OCI-LY1 (cell line): Measurements from ENCODE around the gene ANTXR1.

Experiments used
- H2AFZ ChIP-seq: fragments of 200-600 bp; sonication (generic), shearing (Covaris generic); 2 replicates; pipeline ENCODE4 v1.6.0; 2014; ENCODE audit warnings: antibody characterized with exemption, mild to moderate bottlenecking, low read length
- H3F3A ChIP-seq: fragments of 200-600 bp; sonication (generic), shearing (Covaris generic); 2 replicates; pipeline ENCODE4 v1.6.0; 2014; ENCODE audit warnings: mild to moderate bottlenecking, antibody characterized with exemption, low read length, moderate library complexity; ENCODE audit not compliant: insufficient read depth
- H3K27ac ChIP-seq: fragments of 200-600 bp; sonication (generic); 2 replicates; pipeline ENCODE4 v1.5.1; 2014; ENCODE audit warnings: low read length, mixed run types, mild to moderate bottlenecking, low read depth; ENCODE audit not compliant: poor library complexity, severe bottlenecking
- H3K27me3 ChIP-seq: fragments of 200-600 bp; sonication (generic); 2 replicates; pipeline ENCODE4 v1.6.0; 2014; ENCODE audit warnings: antibody characterized with exemption, mild to moderate bottlenecking, low read length, moderate library complexity; ENCODE audit not compliant: insufficient read depth
- H3K36me3 ChIP-seq: fragments of 200-600 bp; sonication (generic); 2 replicates; pipeline ENCODE4 v1.6.1; 2014; ENCODE audit warnings: mild to moderate bottlenecking, antibody characterized with exemption, low read length, moderate library complexity, mixed read lengths; ENCODE audit not compliant: insufficient read depth
- H3K4me1 ChIP-seq: fragments of 200-600 bp; sonication (generic); 2 replicates; pipeline ENCODE4 v1.5.1; 2014; ENCODE audit warnings: mild to moderate bottlenecking, low read length, moderate library complexity; ENCODE audit not compliant: insufficient read depth, severe bottlenecking
- H3K4me2 ChIP-seq: fragments of 200-600 bp; sonication (generic), shearing (Covaris generic); 2 replicates; pipeline ENCODE4 v1.6.1; 2014; ENCODE audit warnings: low read length
- H3K4me3 ChIP-seq: fragments of 200-600 bp; sonication (generic); 2 replicates; pipeline ENCODE4 v1.5.1; 2014; ENCODE audit warnings: low read length, low read depth, mild to moderate bottlenecking, mixed read lengths; ENCODE audit not compliant: poor library complexity, severe bottlenecking
- H3K79me2 ChIP-seq: fragments of 200-600 bp; shearing (Covaris generic); 2 replicates; pipeline ENCODE4 v1.6.1; 2016; ENCODE audit warnings: mixed run types, low read length, mixed read lengths; ENCODE audit not compliant: insufficient read depth
- H3K9ac ChIP-seq: fragments of 200-600 bp; sonication (generic), shearing (Covaris generic); 2 replicates; pipeline ENCODE4 v1.6.1; 2014; ENCODE audit warnings: mild to moderate bottlenecking, low read length, mixed read lengths
- H3K9me2 ChIP-seq: fragments of 200-600 bp; sonication (generic), shearing (Covaris generic); 2 replicates; pipeline ENCODE4 v1.6.1; 2014; ENCODE audit warnings: low read depth, mild to moderate bottlenecking, low read length, mixed read lengths
- H3K9me3 ChIP-seq: fragments of 200-600 bp; shearing (Covaris generic); 2 replicates; pipeline ENCODE4 v1.6.1; 2014; ENCODE audit warnings: low read length, mixed read lengths
- H4K20me1 ChIP-seq: fragments of 200-600 bp; sonication (generic), shearing (Covaris generic); 2 replicates; pipeline ENCODE4 v1.6.0; 2016; ENCODE audit warnings: mild to moderate bottlenecking, low read length; ENCODE audit not compliant: insufficient read depth
- EZH2 ChIP-seq: fragments of 200-600 bp; sonication (generic), shearing (Covaris generic); IDR thresholded peaks from 2 replicates; pipeline ENCODE4 v1.8.0; 2017; ENCODE audit warnings: borderline replicate concordance, mixed run types, mild to moderate bottlenecking, antibody characterized with exemption, low read length, moderate library complexity, mixed read lengths
- TF ChIP-seq, protein P1 (sequence below): fragments of 200-600 bp; sonication (generic), shearing (Covaris generic); IDR thresholded peaks from 2 replicates; pipeline ENCODE4 v1.5.1; 2017; ENCODE audit warnings: mild to moderate bottlenecking, antibody characterized with exemption, low read length, moderate library complexity, mixed read lengths

Gene ANTXR1

DNA sequence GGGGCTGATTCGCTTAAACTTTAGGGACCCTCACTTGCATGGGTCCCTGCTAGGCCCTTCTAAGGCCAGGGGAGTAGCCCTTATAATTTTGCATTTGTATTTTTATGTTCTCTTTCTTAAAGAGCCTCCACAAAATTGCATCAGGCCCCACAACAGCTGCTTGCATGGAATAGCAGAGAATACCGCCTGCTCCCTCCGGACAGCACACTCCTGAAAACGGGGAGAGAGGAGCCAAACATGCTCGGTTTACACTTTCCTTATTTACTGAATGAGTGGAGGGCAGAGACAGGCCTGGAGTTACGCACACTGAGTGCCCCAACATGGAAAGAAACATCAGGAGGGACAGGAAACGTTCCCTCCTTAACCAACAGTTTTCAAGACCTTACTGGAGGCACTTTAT is 132.2 kb downstream of the ANTXR1 start:
- H2AFZ ChIP-seq, result no peak overlapping the region
- no peak overlapping the region for H3K9ac ChIP-seq
- no peaks in the 10 kb centered on the region for H3K9me2 ChIP-seq
- H3K27me3 ChIP-seq, result peaks cover 4% of the 10 kb centered on the region
- H4K20me1 ChIP-seq, result no peaks in the 10 kb centered on the region
- H3K36me3 ChIP-seq, result no peaks in the 10 kb centered on the region
- no peaks in the 10 kb centered on the region for H3F3A ChIP-seq
- no peak overlapping the region for H3K27ac ChIP-seq
- H3K4me3 ChIP-seq, result no peak overlapping the region
- TF ChIP-seq, protein P1, sequence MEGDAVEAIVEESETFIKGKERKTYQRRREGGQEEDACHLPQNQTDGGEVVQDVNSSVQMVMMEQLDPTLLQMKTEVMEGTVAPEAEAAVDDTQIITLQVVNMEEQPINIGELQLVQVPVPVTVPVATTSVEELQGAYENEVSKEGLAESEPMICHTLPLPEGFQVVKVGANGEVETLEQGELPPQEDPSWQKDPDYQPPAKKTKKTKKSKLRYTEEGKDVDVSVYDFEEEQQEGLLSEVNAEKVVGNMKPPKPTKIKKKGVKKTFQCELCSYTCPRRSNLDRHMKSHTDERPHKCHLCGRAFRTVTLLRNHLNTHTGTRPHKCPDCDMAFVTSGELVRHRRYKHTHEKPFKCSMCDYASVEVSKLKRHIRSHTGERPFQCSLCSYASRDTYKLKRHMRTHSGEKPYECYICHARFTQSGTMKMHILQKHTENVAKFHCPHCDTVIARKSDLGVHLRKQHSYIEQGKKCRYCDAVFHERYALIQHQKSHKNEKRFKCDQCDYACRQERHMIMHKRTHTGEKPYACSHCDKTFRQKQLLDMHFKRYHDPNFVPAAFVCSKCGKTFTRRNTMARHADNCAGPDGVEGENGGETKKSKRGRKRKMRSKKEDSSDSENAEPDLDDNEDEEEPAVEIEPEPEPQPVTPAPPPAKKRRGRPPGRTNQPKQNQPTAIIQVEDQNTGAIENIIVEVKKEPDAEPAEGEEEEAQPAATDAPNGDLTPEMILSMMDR, result no peak
- TF ChIP-seq EZH2, result no peak
- H3K9me3 ChIP-seq, result no peaks in the 10 kb centered on the region
- H3K4me2 ChIP-seq, result no peak overlapping the region
- no peaks in the 10 kb centered on the region for H3K79me2 ChIP-seq
- H3K4me1 ChIP-seq, result no peaks in the 10 kb centered on the region

DNA sequence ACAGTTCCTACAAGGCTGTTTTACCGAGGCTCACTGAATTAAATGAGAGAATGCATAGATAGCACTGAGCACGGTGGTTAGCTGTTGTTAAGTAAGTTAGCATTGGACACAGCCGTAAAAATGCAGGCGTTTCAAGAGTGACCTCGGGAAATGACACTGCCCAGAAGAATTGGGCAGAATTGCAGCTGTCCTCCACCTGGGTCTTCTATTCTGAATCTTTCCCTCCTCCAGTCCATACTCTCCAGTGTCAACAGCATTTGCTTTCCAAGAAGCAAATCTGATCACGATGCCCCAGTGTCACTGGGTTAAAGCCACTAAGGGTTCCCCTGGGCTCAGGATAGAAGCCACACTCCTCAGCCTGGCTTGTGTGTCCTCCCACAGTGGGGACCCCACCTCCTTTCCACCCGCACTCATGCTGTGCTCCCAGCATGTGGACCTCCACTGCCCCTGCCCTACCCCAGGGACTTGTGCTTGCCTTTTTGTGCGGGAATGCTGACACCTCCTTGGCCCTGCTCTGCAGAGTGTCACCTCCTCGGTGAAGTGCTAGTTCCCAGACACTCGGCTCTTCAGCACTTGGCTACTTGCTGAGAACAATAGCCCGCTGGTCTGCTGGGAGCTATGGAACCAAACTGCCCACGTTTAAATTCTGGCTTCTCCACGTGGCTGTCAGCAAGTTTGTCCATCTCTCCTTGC is 135.0 kb downstream of the ANTXR1 start:
- H3K4me3 ChIP-seq, result no peak overlapping the region
- no peaks in the 10 kb centered on the region for H3K36me3 ChIP-seq
- no peak overlapping the region for H3K9ac ChIP-seq
- H3K9me2 ChIP-seq, result no peaks in the 10 kb centered on the region
- TF ChIP-seq, protein P1, result no peak
- no peak for TF ChIP-seq EZH2
- no peaks in the 10 kb centered on the region for H3F3A ChIP-seq
- no peaks in the 10 kb centered on the region for H3K9me3 ChIP-seq
- H4K20me1 ChIP-seq, result no peaks in the 10 kb centered on the region
- no peak overlapping the region for H3K4me2 ChIP-seq
- peaks cover 4% of the 10 kb centered on the region for H3K27me3 ChIP-seq
- H3K27ac ChIP-seq, result no peak overlapping the region
- H2AFZ ChIP-seq, result no peak overlapping the region
- no peaks in the 10 kb centered on the region for H3K4me1 ChIP-seq
- no peaks in the 10 kb centered on the region for H3K79me2 ChIP-seq

GRCh38 chr2:69149631-69150215 is 136.7 kb downstream of the ANTXR1 start:
- no peak overlapping the region for H3K27ac ChIP-seq

More at GRCh38 chr2:69149631-69150215, 136.7 kb downstream of the ANTXR1 start:
- Histone ChIP-seq H3K9ac (no peak overlapping the region), H3K4me3 (no peak overlapping the region), H3K79me2 (no peaks in the 10 kb centered on the region), H3K4me2 (no peak overlapping the region), H2AFZ (no peak overlapping the region), H3K4me1 (no peaks in the 10 kb centered on the region), H3F3A (no peaks in the 10 kb centered on the region), H3K27me3 (peaks cover 4% of the 10 kb centered on the region), H4K20me1 (no peaks in the 10 kb centered on the region), H3K36me3 (no peaks in the 10 kb centered on the region), H3K9me3 (no peaks in the 10 kb centered on the region), H3K9me2 (no peaks in the 10 kb centered on the region)
- no peak for TF ChIP-seq EZH2
- TF ChIP-seq, protein P1, result no peak
